ENCODE results near the gene CASZ1.

The CASZ1 gene

GRCh38 chr1:10589074-10589473, 207.4 kb downstream of the CASZ1 start:
- DNase-seq = no peak

GRCh38 chr1:10588640-10589039, 207.8 kb downstream of the CASZ1 start:
- DNase-seq = no peak

Data from NCI-H2171 treated with DMSO at 0.1 percent for 48 hours (cell line).